Choroid plexus epithelial cell (primary cell): Measurements from ENCODE around the gene GPR35.

Source experiments
- DNase-seq: peaks from one replicate; pipeline ENCODE4 v3.0.0-alpha.2; 2010; ENCODE audit warnings: low read depth
- H3K4me3 ChIP-seq: 2 replicates; pipeline ENCODE4 v1.5.1; 2011; ENCODE audit warnings: low read depth, mild to moderate bottlenecking, control low read depth, low read length, moderate library complexity
- TF ChIP-seq, protein P1 (sequence below): conservative IDR thresholded peaks from 2 replicates; pipeline ENCODE4 v1.5.1; 2011; ENCODE audit warnings: low read depth, mild to moderate bottlenecking, control low read depth, inconsistent platforms, low read length, moderate library complexity

GPR35 gene

DNA sequence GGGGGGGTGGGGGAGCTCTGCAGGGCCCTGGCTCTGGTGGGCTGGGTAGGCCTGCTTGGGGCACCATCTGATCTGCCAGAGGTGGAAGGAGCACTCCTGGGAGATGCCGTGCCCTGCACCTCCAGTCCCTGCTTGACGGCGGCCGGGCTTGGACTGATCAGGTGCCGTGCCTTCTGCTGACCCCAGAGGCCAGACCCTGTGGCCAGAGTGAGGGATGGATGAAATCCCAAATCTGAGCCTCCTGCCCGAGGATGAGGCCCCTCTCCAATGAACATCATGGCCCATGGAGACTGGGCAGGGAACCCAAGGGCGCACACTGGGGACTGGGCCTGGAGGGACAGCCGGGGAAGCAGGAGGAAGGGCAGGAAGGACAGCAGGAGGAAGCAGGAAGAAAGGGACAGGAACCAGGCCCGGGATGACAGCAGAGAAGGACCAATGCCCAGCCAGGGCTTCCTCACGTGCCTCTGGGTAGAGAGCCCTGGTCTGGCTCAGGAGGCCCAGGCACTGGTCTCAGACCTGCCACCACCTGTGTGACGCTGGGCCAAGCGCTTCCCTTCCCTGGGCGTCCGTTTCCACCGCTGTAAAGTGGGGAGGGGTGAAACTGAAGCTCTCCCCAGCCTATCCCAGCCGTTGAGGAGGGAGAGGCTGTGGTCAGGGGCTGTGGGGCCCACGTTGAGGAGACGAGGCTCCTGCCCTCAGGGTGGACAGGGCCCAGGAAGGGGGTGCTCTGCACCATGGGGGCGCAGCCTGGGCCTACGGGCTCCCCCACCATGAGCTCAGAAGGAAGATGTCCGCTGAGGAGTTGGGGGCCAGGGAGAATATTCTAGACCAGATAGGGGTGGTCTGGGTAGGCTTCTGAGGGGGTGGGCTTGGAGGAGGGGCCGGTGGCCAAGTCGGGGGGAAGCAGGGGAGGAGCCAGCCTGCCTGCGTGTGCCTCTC is 1.0 kb upstream of the GPR35 start:
- DNase-seq = no peak
- H3K4me3 ChIP-seq = no peak overlapping the region
- TF ChIP-seq, protein P1, sequence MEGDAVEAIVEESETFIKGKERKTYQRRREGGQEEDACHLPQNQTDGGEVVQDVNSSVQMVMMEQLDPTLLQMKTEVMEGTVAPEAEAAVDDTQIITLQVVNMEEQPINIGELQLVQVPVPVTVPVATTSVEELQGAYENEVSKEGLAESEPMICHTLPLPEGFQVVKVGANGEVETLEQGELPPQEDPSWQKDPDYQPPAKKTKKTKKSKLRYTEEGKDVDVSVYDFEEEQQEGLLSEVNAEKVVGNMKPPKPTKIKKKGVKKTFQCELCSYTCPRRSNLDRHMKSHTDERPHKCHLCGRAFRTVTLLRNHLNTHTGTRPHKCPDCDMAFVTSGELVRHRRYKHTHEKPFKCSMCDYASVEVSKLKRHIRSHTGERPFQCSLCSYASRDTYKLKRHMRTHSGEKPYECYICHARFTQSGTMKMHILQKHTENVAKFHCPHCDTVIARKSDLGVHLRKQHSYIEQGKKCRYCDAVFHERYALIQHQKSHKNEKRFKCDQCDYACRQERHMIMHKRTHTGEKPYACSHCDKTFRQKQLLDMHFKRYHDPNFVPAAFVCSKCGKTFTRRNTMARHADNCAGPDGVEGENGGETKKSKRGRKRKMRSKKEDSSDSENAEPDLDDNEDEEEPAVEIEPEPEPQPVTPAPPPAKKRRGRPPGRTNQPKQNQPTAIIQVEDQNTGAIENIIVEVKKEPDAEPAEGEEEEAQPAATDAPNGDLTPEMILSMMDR = no peak

DNA sequence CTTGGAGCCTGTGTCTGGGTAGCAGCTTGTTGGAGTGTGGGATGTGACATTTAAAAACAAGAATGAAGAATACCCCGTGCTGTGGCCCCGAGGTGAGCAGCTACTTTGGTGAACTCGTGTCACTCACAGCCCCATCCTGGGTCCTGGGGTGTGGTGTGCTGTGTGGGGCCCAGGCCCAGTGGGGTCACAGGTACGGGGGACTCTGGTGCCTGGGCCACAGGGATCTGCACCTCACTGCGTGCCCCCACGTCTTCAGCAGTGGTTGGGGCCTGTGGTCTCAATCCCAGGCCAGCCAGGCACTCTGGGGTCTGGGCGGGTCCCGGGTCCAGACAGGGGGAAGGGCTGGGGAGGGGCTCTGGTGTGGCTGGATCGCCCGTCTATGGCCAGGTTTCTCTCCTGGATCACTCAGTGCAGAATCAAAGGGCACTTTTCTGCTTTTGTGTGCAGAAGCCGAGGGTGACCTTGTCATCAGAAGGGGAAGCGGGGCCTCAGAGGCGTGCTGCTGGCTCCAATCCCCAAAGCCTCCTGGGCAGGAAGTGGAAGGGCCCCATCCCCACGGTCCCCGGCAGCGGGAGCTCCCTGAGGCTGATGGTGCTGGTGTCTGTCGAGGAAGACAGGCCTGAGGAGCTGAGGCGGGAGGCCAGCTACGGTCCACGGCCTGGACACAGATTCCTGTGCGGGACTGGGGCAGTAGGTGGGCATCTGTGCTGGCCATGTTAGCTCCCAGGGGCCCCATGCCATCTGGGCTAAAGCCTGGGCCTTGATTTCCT is 1.4 kb downstream of the GPR35 start:
- TF ChIP-seq, protein P1 = no peak
- DNase-seq = no peak
- H3K4me3 ChIP-seq = no peak overlapping the region

DNA sequence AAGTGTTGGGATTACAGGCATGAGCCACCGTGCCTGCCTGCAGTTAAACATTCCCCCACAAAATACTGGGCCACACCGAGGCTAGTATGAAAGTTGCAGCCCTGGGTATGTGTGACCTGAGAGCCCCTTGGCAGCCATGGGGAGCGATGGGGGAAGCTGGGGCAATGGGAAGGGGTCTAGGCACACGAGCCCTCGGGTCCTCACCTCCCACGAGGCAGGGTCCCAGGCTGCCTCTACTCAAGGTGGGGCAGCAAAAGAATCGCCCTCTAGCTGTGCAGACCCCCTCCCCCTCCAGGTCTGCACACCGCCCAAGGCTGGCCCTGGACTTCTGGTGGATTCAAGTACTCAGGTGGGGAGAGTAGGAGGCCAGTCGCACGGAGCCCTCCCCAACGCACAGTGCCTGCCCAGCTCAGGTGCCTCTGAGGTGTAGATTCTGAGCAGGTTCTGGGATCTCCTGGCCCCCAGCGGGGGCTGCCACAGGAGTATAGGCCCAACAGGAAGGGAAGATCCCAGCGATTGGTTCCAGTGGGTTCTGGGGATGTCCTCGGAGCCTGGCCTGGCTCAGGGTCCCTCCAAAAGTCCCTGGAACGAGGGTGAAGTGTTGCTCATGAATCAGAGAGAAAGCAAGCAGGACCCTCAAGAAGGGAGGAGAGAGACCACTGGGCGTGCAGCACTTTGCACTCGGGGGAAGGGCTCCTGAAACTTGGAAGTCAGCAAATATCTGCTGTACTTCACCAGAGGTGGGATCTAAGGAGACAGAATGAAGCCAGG is 2.6 kb downstream of the GPR35 start:
- no peak for DNase-seq
- H3K4me3 ChIP-seq = no peak overlapping the region
- TF ChIP-seq, protein P1 = no peak

DNA sequence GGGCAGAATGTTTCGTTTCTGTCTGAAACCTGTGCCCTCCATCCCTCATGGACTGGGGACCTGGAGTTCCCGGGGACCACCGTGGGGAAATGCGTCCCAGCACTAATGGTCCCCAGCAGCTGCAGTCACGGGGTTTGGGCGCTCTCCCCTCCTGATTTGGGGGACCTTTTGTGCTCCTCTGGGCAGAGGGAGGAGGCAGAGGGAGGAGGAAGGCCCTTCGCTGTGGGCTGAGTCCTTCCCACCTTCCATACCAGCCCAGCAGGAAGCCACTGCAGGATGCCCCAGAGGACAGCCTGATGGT is 3.2 kb downstream of the GPR35 start:
- TF ChIP-seq, protein P1 = no peak
- no peak overlapping the region for H3K4me3 ChIP-seq
- no peak for DNase-seq

DNA sequence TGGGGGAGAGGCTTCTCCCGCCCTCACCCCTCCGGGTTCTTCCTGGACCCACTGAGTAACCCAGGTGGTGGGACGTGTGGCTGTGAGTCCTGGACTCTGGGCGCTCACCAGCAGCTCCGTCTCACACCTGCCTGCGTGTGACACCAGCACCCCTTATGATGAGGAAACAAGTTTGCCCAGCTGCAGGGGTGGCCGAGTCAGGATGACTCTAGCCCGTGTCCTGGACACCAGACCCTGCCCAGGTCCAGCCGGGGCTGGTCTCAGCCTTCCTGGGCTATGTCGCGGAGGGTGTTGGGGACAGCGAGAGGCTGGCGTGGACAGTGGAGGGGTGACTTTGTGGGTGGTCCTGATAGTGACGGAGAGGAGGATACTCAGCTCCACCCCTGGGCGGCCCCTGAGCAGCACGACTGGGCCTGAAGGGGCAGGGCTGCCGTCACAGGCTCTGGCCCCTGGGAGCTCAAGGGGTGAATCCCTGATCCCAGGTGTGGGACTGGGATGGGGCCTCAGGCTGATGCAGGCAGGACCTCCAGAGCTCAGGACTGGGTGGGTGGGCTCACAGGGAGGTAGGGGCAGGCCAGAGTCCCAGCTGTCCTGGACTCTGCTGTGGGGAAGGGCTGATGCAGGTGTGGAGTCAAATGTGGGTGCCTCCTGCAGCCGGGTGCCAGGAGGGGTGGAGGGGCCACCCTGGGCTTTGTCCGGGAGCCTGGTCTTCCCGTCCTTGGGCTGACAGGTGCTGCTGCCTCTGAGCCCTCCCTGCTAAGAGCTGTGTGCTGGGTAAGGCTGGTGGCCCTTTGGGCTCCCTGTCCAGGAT is 3.7 kb downstream of the GPR35 start:
- DNase-seq = no peak
- TF ChIP-seq, protein P1 = no peak

DNA sequence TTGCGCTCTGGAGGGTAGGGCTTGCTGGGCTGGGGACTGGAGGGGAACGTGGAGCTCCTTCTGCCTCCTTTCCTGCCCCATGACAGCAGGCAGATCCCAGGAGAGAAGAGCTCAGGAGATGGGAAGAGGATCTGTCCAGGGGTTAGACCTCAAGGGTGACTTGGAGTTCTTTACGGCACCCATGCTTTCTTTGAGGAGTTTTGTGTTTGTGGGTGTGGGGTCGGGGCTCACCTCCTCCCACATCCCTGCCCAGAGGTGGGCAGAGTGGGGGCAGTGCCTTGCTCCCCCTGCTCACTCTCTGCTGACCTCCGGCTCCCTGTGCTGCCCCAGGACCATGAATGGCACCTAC is 4.3 kb downstream of the GPR35 start:
- DNase-seq = no peak
- TF ChIP-seq, protein P1 = no peak
- H3K4me3 ChIP-seq = no peak overlapping the region

More for the DNA sequence above, 3.7 kb downstream of the GPR35 start:
- H3K4me3 ChIP-seq = no peak overlapping the region
